Measurements from ENCODE around the gene FAM193A.

FAM193A gene

GRCh38 chr4:2576290-2576689 lies 39.8 kb downstream of the FAM193A start:
- TF ChIP-seq CTCF (IDR thresholded peaks at IDR 0.05; ENCODE audit: low read depth, low read length, missing control alignments), result no peak
- no peak overlapping the region for H3K4me3 ChIP-seq (replicated peaks; ENCODE audit: low read depth, low read length)
- no peak for DNase-seq (ENCODE audit: extremely low read depth, low read depth)

- DNase-seq (ENCODE audit: extremely low read depth, low read depth), result no peak
- TF ChIP-seq CTCF (IDR thresholded peaks at IDR 0.05; ENCODE audit: low read depth, low read length, missing control alignments), result no peak
- no peak overlapping the region for H3K4me3 ChIP-seq (replicated peaks; ENCODE audit: low read depth, low read length)
Measured at GRCh38 chr4:2578106-2578505, 41.7 kb downstream of the FAM193A start.

DNA sequence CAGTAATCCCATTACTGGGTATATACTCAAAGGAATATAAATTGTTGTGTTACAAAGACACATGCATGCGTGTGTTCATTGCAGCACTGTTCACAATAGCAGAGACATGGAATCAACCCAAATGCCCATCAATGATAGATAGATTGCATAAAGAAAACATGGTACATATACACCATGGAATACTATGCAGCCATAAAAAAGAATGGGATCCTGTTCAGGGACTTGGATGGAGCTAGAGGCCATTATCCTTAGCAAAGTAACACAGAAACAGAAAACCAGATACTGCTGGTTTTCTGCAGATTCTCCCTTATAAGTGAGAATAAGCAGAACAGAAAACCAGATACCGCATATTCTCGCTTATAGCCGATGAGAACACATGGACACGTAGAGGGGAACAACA lies 43.5 kb downstream of the FAM193A start:
- no peak for TF ChIP-seq CTCF (IDR thresholded peaks at IDR 0.05; ENCODE audit: low read depth, low read length, missing control alignments)
- DNase-seq (ENCODE audit: extremely low read depth, low read depth), result no peak
- no peak overlapping the region for H3K4me3 ChIP-seq (replicated peaks; ENCODE audit: low read depth, low read length)

DNA sequence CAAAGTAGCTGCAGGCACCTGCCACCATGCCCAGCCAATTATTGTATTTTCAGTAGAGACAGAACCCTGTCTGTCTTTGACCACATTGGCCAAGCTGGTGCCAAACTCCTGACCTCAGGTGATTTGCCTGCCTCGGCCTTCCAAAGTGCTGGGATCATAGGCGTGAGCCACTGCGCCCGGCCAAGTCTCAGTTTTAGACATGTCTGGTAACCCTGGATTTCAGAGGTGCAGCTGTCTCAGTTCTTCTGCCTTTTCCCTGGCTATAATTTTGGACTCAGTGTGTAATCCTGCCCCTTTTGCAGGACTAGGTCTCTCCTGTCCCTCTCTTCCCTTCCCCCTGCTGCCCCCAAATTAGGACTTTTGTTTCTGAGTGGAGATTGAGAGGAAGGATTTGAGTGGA lies 46.6 kb downstream of the FAM193A start:
- H3K4me3 ChIP-seq (replicated peaks; ENCODE audit: low read depth, low read length), result no peak overlapping the region
- DNase-seq (ENCODE audit: extremely low read depth, low read depth), result no peak
- no peak for TF ChIP-seq CTCF (IDR thresholded peaks at IDR 0.05; ENCODE audit: low read depth, low read length, missing control alignments)

DNA sequence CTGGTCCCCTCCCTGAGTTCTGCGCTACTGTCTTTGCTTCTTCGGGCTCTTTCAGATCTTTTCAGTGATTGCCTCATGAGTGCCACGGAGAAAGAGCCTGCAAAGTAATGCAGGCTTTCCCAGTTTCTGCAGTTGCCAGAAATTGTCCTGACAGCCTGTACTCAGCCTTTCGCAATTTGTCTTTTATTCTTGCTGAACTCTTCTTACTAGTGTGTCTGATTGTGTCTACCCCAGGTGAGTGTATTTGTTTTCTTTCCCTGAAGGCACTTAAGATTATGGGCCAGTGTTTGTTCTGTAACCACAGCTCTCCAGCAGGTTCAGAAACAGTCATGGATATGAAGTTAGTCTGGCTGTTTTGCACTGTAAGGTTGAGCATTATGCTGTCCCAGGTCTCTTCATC lies 47.1 kb downstream of the FAM193A start:
- no peak for TF ChIP-seq CTCF (IDR thresholded peaks at IDR 0.05; ENCODE audit: low read depth, low read length, missing control alignments)
- no peak for DNase-seq (ENCODE audit: extremely low read depth, low read depth)
- H3K4me3 ChIP-seq (replicated peaks; ENCODE audit: low read depth, low read length), result no peak overlapping the region

GRCh38 chr4:2586502-2586901 lies 50.1 kb downstream of the FAM193A start:
- DNase-seq (ENCODE audit: extremely low read depth, low read depth), result no peak
- TF ChIP-seq CTCF (IDR thresholded peaks at IDR 0.05; ENCODE audit: low read depth, low read length, missing control alignments), result no peak
- no peak overlapping the region for H3K4me3 ChIP-seq (replicated peaks; ENCODE audit: low read depth, low read length)

DNA sequence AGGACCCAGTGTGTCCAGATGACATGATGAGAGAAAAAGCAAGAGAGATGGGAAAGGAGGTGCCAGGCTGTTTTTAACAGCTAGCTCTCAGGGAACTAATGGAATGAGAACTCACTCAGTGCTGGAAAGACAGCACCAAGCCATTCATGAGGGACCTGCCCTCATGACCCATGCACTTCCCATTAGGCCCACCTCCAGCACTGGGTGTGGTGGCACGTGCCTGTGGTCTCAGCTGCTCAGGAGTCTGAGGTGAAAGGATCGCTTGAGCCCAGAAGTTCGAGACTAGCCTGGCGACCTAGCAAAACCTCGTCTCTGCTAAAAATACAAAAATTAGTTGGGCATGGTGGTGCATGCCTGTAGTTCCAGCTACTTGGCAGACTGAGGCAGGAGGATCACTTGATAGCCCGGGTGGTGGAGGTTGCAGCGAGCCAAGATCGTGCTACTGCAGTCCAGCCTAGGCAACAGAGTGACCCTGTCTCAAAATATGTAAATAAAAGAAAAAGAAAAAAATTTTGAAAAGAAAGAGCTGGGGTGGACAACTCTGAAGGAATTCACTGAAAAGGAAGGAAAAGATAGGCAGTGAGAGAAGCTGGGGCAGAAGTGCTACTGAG lies 50.9 kb downstream of the FAM193A start:
- DNase-seq (ENCODE audit: extremely low read depth, low read depth), result no peak
- TF ChIP-seq CTCF (IDR thresholded peaks at IDR 0.05; ENCODE audit: low read depth, low read length, missing control alignments), result no peak
- H3K4me3 ChIP-seq (replicated peaks; ENCODE audit: low read depth, low read length), result no peak overlapping the region

Measured in HFF-Myc (cell line).